ENCODE results near the gene CCDC181. TPM values are rescaled to one million over a fixed set of nuclear protein-coding genes. Genes with fewer than 3 reads are reported as not detected.

The CCDC181 gene
- total and polyA plus RNA-seq, 2 of the 8 experiments (the other 6 are each of a cell fraction or from before 2014, with no cell fraction given) = 1.2 to 3.7 TPM

GRCh38 chr1:169361281-169361680, 66.0 kb downstream of the CCDC181 start (continued):
- TF ChIP-seq, protein P1, sequence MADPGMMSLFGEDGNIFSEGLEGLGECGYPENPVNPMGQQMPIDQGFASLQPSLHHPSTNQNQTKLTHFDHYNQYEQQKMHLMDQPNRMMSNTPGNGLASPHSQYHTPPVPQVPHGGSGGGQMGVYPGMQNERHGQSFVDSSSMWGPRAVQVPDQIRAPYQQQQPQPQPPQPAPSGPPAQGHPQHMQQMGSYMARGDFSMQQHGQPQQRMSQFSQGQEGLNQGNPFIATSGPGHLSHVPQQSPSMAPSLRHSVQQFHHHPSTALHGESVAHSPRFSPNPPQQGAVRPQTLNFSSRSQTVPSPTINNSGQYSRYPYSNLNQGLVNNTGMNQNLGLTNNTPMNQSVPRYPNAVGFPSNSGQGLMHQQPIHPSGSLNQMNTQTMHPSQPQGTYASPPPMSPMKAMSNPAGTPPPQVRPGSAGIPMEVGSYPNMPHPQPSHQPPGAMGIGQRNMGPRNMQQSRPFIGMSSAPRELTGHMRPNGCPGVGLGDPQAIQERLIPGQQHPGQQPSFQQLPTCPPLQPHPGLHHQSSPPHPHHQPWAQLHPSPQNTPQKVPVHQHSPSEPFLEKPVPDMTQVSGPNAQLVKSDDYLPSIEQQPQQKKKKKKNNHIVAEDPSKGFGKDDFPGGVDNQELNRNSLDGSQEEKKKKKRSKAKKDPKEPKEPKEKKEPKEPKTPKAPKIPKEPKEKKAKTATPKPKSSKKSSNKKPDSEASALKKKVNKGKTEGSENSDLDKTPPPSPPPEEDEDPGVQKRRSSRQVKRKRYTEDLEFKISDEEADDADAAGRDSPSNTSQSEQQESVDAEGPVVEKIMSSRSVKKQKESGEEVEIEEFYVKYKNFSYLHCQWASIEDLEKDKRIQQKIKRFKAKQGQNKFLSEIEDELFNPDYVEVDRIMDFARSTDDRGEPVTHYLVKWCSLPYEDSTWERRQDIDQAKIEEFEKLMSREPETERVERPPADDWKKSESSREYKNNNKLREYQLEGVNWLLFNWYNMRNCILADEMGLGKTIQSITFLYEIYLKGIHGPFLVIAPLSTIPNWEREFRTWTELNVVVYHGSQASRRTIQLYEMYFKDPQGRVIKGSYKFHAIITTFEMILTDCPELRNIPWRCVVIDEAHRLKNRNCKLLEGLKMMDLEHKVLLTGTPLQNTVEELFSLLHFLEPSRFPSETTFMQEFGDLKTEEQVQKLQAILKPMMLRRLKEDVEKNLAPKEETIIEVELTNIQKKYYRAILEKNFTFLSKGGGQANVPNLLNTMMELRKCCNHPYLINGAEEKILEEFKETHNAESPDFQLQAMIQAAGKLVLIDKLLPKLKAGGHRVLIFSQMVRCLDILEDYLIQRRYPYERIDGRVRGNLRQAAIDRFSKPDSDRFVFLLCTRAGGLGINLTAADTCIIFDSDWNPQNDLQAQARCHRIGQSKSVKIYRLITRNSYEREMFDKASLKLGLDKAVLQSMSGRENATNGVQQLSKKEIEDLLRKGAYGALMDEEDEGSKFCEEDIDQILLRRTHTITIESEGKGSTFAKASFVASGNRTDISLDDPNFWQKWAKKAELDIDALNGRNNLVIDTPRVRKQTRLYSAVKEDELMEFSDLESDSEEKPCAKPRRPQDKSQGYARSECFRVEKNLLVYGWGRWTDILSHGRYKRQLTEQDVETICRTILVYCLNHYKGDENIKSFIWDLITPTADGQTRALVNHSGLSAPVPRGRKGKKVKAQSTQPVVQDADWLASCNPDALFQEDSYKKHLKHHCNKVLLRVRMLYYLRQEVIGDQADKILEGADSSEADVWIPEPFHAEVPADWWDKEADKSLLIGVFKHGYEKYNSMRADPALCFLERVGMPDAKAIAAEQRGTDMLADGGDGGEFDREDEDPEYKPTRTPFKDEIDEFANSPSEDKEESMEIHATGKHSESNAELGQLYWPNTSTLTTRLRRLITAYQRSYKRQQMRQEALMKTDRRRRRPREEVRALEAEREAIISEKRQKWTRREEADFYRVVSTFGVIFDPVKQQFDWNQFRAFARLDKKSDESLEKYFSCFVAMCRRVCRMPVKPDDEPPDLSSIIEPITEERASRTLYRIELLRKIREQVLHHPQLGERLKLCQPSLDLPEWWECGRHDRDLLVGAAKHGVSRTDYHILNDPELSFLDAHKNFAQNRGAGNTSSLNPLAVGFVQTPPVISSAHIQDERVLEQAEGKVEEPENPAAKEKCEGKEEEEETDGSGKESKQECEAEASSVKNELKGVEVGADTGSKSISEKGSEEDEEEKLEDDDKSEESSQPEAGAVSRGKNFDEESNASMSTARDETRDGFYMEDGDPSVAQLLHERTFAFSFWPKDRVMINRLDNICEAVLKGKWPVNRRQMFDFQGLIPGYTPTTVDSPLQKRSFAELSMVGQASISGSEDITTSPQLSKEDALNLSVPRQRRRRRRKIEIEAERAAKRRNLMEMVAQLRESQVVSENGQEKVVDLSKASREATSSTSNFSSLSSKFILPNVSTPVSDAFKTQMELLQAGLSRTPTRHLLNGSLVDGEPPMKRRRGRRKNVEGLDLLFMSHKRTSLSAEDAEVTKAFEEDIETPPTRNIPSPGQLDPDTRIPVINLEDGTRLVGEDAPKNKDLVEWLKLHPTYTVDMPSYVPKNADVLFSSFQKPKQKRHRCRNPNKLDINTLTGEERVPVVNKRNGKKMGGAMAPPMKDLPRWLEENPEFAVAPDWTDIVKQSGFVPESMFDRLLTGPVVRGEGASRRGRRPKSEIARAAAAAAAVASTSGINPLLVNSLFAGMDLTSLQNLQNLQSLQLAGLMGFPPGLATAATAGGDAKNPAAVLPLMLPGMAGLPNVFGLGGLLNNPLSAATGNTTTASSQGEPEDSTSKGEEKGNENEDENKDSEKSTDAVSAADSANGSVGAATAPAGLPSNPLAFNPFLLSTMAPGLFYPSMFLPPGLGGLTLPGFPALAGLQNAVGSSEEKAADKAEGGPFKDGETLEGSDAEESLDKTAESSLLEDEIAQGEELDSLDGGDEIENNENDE (IDR thresholded peaks at IDR 0.05; ENCODE audit: insufficient replicate concordance, low read length) = no peak
